ENCODE results near the gene SLC4A8.

GRCh38 chr12:51511546-51512260 is 87.1 kb downstream of the SLC4A8 start:
- TF ChIP-seq CTCF (conservative IDR thresholded peaks at IDR 0.05) (no peak), EZH2 (IDR thresholded peaks at IDR 0.05; ENCODE audit: low read depth) (no peak)
